Measurements from ENCODE around the gene LMX1A. TPM values are rescaled to one million over a fixed set of nuclear protein-coding genes. Genes with fewer than 3 reads are reported as not detected.

The LMX1A gene
- total RNA-seq, 1 experiment from 2014 or later: not detected

DNA sequence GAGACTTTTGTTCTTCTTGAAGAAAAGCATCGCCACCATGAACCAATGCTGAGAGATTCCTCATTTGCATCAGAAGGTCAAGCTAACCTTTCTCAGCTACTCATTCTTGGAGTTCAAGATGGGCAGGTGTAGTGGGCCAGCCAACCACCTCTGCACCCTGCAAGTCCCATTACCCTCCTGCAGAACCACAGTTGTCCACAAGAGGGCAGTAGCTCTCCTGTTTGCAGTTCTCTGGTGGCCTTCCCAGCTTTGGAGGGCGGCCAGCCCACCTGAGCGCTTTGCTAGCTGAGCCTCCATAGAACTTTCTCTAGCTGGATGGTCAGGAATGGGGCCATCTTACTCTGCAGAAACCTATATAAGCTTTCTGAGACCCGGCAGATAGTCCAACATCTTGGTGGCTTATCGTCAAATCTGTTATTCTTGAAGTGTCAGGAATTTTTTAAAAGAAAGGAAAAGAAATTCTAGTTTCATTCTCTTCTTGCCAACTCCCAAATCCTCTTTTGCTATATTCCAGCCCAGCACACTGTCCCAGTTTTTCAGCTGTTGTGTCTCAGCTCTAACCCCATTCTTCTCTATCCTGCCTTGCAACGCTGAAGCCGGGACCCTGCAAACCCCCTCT lies 11.0 kb upstream of the LMX1A start:
- peak; percentile 67 for DNase-seq (ENCODE audit: low read depth)

DNA sequence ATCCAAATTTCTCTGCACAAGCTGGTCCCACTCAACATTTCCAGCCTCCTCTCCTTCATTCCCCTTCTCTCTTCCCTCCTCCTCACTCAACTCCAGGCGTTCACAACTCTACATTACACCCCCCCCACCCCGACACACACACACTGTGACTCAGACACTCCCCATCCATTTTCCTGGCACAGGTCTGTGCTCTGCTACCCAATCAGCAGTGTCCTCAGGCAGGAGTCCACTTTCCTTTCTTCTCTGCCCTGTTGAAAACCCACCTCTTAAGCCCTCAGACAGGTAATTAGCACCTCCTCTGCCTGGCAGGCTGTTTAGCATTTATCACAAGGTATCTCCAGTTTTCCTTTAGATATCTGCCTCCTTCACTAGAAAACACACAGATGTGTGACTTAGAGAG lies 8.8 kb upstream of the LMX1A start:
- DNase-seq (ENCODE audit: low read depth): no peak

GRCh38 chr1:165364568-165365133 lies 8.1 kb upstream of the LMX1A start:
- DNase-seq (ENCODE audit: low read depth): no peak

- DNase-seq (ENCODE audit: low read depth): no peak
Observed at GRCh38 chr1:165356876-165357275, 361 bp upstream of the LMX1A start.

GRCh38 chr1:165355139-165355976 lies 1.2 kb downstream of the LMX1A start:
- no peak for DNase-seq (ENCODE audit: low read depth)

- no peak for DNase-seq (ENCODE audit: low read depth)
Observed at GRCh38 chr1:165354739-165355138, 1.8 kb downstream of the LMX1A start.

GRCh38 chr1:165353731-165354671 lies 2.5 kb downstream of the LMX1A start:
- no peak for DNase-seq (ENCODE audit: low read depth)

- no peak for DNase-seq (ENCODE audit: low read depth)
Observed at GRCh38 chr1:165352442-165353293, 3.8 kb downstream of the LMX1A start.

GRCh38 chr1:165351863-165352441 lies 4.6 kb downstream of the LMX1A start:
- DNase-seq (ENCODE audit: low read depth): no peak

DNA sequence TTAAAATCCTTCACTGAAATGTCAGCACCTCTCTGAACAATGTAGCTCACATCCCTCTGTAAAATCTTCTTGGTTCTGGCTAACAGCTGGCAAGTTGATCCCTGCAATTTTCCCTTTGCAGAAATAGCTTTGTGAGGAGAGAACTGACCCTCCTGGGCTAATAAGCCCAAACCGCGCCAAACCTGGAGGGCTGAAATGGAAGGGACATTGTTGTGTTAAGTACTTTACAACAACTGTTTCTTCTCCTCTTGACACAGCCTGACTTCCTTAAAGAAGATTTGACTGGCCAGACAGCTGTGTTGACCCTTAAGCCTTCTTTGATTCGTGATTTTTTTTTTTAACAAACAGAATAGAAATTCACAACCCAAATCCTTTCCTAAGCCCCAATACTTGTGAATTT lies 5.7 kb downstream of the LMX1A start:
- DNase-seq (ENCODE audit: low read depth): no peak

DNA sequence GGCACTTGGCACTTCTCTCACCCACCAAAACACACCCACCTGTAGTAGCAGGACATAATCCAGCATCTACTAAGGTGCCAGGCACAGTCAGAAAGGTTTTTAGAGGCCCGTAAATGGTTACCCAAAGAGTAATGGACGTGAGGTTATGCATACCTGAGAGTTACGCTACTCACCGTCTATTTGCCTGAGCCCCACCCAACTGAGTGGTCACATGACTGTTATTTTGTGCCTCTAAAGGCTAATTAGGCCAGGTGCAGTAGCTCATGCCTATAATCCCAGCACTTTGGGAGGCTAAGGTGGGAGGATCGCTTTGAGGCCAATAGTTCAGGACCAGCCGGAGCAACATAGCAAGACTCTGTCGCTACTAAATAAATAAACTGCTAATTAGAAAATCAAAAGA lies 11.0 kb downstream of the LMX1A start:
- DNase-seq (ENCODE audit: low read depth): no peak

- no peak for DNase-seq (ENCODE audit: low read depth)
Observed at GRCh38 chr1:165344736-165345135, 11.8 kb downstream of the LMX1A start.

DNA sequence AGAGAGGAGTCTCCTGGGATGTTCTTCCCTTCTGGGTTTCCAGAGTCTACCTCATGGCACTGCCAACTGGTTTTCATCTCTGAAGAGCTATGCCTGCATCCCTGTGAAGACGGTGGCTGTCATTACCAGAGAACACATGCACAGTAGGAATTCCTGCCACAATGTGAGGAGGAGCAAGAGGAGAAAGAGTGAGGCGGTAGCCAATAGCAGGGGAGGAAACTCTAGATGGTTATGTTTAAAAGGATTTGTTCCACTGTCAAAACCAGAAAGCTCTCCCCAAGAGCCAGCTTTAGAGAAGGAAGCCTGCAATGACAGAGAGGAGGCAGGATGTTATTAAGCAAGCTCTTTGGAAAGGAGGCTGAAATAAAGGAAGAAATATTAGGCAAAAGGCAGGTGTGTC lies 12.3 kb downstream of the LMX1A start:
- DNase-seq (ENCODE audit: low read depth): no peak

- DNase-seq (ENCODE audit: low read depth): no peak
Observed at GRCh38 chr1:165342587-165342986, 13.9 kb downstream of the LMX1A start.

DNA sequence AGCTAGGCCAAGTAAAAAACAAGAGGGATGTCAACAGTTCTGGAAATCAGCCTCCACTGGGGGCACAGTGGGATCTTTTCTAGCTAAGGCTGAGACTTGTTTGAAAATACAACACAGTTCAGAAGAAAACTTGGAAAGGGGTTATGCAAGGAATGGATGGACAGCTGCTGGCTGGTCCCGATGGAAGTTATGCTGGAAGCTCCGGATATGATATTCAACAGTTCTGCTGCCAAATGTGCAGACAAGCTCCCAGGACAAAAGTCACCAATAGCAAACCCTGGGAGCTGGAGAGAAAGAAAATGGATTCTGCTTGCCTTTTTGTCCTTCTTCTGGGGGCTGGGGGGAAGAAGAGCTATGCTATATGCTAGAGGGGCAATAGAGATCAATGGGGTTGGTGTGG lies 14.3 kb downstream of the LMX1A start:
- no peak for DNase-seq (ENCODE audit: low read depth)

DNA sequence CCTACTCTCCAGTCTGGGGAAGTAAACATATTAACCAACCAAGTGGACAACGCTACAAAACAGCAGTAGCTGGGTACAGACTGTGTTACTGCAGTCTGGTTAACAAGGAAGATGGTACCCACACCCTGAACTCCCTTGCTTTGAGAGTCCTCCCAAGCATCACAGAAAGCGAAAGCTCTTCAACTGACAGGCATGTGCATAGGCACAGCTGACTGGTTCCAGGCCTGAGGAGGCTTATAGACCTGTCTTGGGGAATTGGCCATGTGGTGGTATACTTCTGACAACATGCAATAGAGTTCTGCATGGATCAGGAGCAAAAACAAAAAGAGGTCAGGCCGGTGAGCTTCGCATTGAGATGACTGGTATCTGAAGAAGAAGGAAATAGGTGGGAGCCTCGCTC lies 17.4 kb downstream of the LMX1A start:
- DNase-seq (ENCODE audit: low read depth): no peak

DNA sequence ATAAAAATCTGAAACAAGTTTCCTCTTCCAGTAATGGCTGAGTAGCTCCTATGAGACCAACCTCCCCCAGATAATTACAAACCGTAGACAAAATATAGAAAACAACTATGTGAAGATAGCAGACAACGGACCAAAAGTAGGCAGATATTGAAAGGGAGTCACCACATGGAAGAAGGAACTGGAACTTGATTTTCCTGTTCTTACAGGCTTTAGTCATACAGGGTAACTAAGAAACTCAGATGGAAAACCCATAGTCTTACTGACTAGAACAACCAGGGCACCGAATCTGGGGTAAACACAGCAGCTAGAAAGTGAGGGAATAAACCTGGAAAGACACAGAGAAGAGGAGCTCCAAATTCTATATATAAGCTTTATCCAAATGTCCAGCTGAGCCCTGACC lies 26.0 kb downstream of the LMX1A start:
- no peak for DNase-seq (ENCODE audit: low read depth)

GRCh38 chr1:165329104-165329503 lies 27.4 kb downstream of the LMX1A start:
- DNase-seq (ENCODE audit: low read depth): no peak

- DNase-seq (ENCODE audit: low read depth): no peak
Observed at GRCh38 chr1:165328136-165328535, 28.4 kb downstream of the LMX1A start.

DNA sequence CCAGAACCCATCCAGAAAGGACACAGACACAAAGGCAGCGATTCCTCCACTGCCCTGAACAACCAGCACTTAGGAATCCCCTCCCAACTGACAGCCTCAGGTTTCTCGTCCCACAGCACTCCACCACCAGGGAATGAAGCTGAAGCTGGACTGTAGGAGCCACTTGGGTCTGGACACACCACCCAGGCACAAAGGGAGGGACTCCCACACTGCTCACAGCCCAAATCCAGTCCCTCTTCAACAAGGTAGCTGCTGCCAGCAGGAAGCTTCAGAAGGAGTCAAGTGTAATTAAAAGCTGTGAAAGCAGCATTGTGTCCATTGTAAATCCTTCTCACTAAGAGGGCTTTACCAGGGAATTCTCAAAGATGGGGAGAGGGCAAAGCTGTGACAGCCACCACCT lies 29.0 kb downstream of the LMX1A start:
- no peak for DNase-seq (ENCODE audit: low read depth)
